Right ventricle myocardium inferior (tissue), 1 donor: ENCODE data around the gene PTRHD1. TPM values are rescaled to one million over a fixed set of nuclear protein-coding genes. Genes with fewer than 3 reads are reported as not detected.
"Not testable (repeated sequence)": the region's sequence is repeated elsewhere in the genome, so short reads cannot be mapped to it uniquely, and the experiment has no call there.

Experiments used
- ATAC-seq: fragments of 200-7000 bp; cut with Tn5 transposase; one replicate; pipeline ENCODE4 v1.9.1; 2020; ENCODE audit warnings: mild to moderate bottlenecking, moderate library complexity
- DNase-seq: peaks from one replicate; pipeline ENCODE4 v3.0.0; 2021; ENCODE audit errors: missing footprints
- intact Hi-C: fragments of 100-400 bp; cut with DNase I; formaldehyde crosslinking; loops from one replicate; pipeline ENCODE4 v1.11.0; 2022
- total RNA-seq: library from RNA; stranded (reverse); fragmentation: NEBNext Ultra II Directional; extraction: Animal tissue kit (Norgen Biotek cat#: 25700); gene quantifications from one replicate; pipeline ENCODE4 v1.2.1, GENCODE V29; 2021
- donor health status: DM: no; HTN: yes; CAD: no; lungs with severe emphysema.

The PTRHD1 gene
- total RNA-seq, 1 donor from 2014 or later, result 33.4 TPM

- intact Hi-C loops, result no loop called here
- ATAC-seq (no peak), DNase-seq (no peak)
Observed at GRCh38 chr2:24819442-24820174, 26.4 kb upstream of the PTRHD1 start.

GRCh38 chr2:24818721-24819167 is 25.6 kb upstream of the PTRHD1 start:
- DNase-seq (no peak), ATAC-seq (no peak)
- intact Hi-C loops, result no loop called here

- ATAC-seq (no peak), DNase-seq (no peak)
- intact Hi-C loops, result no loop called here
Observed at GRCh38 chr2:24816884-24817283, 23.7 kb upstream of the PTRHD1 start.

- intact Hi-C loops, result no loop called here
- DNase-seq, result no peak
- no peak for ATAC-seq
Observed at GRCh38 chr2:24816404-24816803, 23.2 kb upstream of the PTRHD1 start.

- DNase-seq (no peak), ATAC-seq (no peak)
- intact Hi-C loops, result no loop called here
Observed at GRCh38 chr2:24815171-24815570, 22.0 kb upstream of the PTRHD1 start.

- intact Hi-C loops, result no loop called here
- no peak for ATAC-seq
- no peak for DNase-seq
Observed at GRCh38 chr2:24814516-24814915, 21.3 kb upstream of the PTRHD1 start.

- no peak for DNase-seq
- intact Hi-C loops, result no loop called here
- no peak for ATAC-seq
Observed at GRCh38 chr2:24813691-24814137, 20.5 kb upstream of the PTRHD1 start.

- intact Hi-C loops, result no loop called here
- DNase-seq (no peak), ATAC-seq (no peak)
Observed at GRCh38 chr2:24809316-24810007, 16.3 kb upstream of the PTRHD1 start.

- ATAC-seq (no peak), DNase-seq (no peak)
- intact Hi-C loops, result no loop called here
Observed at GRCh38 chr2:24806661-24807036, 13.5 kb upstream of the PTRHD1 start.

- DNase-seq, ATAC-seq, intact Hi-C loops: not testable (repeated sequence)
Observed at GRCh38 chr2:24805811-24806660, 12.8 kb upstream of the PTRHD1 start.

- intact Hi-C loops, DNase-seq, ATAC-seq: not testable (repeated sequence)
Observed at GRCh38 chr2:24800487-24800886, 7.3 kb upstream of the PTRHD1 start.

- ATAC-seq (no peak), DNase-seq (no peak)
- intact Hi-C loops, result no loop called here
Observed at GRCh38 chr2:24797644-24798043, 4.5 kb upstream of the PTRHD1 start.

- no peak for DNase-seq
- intact Hi-C loops, result loop anchor here (1.0 to 5.0 kb wide), 2 partner anchors 33 to 303 kb away; partner anchors contain the start of gene NCOA1
- ATAC-seq, result no peak
Observed at GRCh38 chr2:24793761-24794435, 707 bp upstream of the PTRHD1 start.

- intact Hi-C loops, result loop anchor here (5.0 kb wide), 1 partner anchor 35 kb away; no protein-coding TSS in a partner anchor
- ATAC-seq (no peak), DNase-seq (no peak)
Observed at GRCh38 chr2:24792542-24792873, 683 bp downstream of the PTRHD1 start.

GRCh38 chr2:24791452-24791851 is 1.7 kb downstream of the PTRHD1 start:
- DNase-seq (no peak), ATAC-seq (no peak)
- intact Hi-C loops, result loop anchor here (5.0 kb wide), 1 partner anchor 36 kb away; no protein-coding TSS in a partner anchor

GRCh38 chr2:24788816-24789215 is 4.4 kb downstream of the PTRHD1 start:
- DNase-seq, result no peak
- ATAC-seq, result no peak
- intact Hi-C loops, result no loop called here

GRCh38 chr2:24787532-24787931 is 5.7 kb downstream of the PTRHD1 start:
- intact Hi-C loops, result no loop called here
- ATAC-seq, result no peak
- no peak for DNase-seq

- intact Hi-C loops, result no loop called here
- no peak for DNase-seq
- no peak for ATAC-seq
Observed at GRCh38 chr2:24785671-24786321, 7.4 kb downstream of the PTRHD1 start.
